GM21723 (cell line): ENCODE results near the gene SDHD.
"Not testable (repeated sequence)": the region's sequence is repeated elsewhere in the genome, so short reads cannot be mapped to it uniquely, and the experiment has no call there.

ENCODE experiments used
- ATAC-seq: cut with Tn5 transposase; IDR thresholded peaks from one replicate; pipeline ENCODE4 v1.9.1; 2021; ENCODE audit warnings: mild to moderate bottlenecking, moderate library complexity; ENCODE audit not compliant: unreplicated experiment

The SDHD gene

DNA sequence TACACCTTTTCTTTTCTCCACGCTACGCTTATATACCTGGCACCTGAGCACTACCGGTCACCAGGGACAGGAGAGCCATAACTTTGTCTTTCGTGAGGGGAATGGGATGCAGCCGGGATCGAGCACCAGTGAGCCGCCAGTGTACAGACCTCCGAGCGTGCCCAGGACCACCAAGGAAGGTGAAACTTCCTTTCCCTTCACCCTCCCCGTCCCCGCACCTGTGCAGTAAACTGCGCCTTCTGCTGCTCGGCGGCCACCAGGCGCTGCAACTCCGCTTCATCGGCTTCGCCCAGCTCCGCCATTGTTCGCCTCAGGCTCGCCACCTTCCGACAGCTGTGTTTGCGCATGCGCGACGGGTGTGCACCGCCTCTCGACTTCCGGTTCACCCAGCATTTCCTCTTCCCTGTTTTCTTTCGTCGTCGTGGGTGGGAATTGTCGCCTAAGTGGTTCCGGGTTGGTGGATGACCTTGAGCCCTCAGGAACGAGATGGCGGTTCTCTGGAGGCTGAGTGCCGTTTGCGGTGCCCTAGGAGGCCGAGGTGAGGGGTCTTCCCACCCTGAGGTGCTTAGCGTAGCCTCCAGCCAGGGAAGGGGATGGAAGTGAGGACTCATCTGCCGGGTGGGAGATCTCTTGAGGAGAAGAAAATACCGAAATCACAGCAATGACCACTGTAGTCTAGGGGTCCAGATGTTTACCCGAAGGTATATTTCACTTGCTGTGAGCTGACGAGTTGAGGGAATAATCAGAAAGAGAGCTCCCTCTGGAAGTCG is at the start of gene SDHD, which contains the start of gene TIMM8B:
TSS of gene SDHD (plus strand) at position 452 of the 770 bp plus-strand sequence. CDS start at position 487, 35 bp downstream.
TSS of gene TIMM8B (minus strand) at position 335 of the 770 bp plus-strand sequence. CDS start at position 302, 33 bp downstream.
- ATAC-seq, result peak; percentile 90

DNA sequence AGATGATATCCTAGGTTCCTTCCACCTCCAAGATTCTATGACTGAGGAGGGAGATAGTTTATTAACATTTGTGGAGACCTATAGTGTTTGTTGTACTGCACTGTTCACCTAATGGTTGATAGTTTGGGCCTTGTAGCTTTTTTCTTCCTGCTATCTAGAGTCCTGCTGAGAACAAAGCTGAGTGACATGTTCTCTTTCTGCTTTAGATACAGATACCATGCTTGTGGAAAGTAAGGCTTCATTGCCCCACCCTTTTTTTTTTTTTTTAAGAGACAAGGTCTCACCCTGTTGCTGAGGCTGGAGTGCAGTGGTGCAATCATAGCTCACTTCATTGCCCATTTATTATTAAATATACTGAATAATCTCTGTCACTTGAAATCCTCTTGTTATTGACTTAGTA is 49.1 kb upstream of the SDHD start:
- no peak for ATAC-seq

- no peak for ATAC-seq
Measured at GRCh38 chr11:112042161-112042960, 44.3 kb upstream of the SDHD start.

- ATAC-seq, result no peak
Measured at GRCh38 chr11:112042961-112043304, 43.7 kb upstream of the SDHD start.

GRCh38 chr11:112044961-112045360 is 41.7 kb upstream of the SDHD start:
- no peak for ATAC-seq

GRCh38 chr11:112046647-112047046 is 40.0 kb upstream of the SDHD start:
- ATAC-seq, result not testable (repeated sequence)

GRCh38 chr11:112048256-112048655 is 38.4 kb upstream of the SDHD start:
- not testable (repeated sequence) for ATAC-seq

DNA sequence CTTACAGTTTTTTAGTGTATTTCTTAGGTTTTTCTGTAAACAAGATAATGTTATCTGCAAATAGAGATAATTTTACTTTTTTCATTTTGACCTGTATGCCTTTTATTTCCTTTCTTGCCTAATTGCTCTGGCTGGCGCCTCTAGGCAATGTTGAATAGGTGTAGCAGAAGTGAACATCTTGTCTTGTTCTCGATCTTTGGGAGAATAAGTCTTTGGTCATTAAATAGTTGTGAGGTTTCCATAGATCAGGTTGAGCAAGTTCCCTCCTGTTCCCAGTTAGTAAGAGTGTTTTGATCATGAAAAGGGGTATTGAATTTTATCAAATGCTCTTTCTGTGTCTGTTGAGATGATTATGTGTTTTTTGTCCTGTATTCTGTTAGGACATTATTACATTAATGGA is 36.9 kb upstream of the SDHD start:
- ATAC-seq, result no peak

DNA sequence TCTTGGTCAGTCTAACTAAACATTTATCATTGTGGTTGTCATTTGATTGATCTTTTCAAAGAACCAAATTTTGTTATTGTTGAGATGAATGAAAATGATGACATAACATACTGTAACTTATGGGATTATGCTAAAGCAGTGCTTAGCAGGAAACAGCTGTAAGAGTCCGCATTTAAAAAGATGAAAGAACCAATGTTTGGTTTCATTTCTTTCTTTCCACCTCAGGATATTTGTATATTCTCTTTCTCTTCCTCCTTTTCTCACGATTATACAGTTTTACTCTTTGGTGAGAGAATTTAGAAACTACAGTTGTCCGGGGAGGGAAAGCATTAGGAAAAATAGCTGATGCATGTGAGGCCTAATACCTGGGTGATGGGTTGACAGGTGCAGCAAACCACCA is 36.0 kb upstream of the SDHD start:
- ATAC-seq, result peak; percentile 91

GRCh38 chr11:112051768-112052167 is 34.9 kb upstream of the SDHD start:
- no peak for ATAC-seq

DNA sequence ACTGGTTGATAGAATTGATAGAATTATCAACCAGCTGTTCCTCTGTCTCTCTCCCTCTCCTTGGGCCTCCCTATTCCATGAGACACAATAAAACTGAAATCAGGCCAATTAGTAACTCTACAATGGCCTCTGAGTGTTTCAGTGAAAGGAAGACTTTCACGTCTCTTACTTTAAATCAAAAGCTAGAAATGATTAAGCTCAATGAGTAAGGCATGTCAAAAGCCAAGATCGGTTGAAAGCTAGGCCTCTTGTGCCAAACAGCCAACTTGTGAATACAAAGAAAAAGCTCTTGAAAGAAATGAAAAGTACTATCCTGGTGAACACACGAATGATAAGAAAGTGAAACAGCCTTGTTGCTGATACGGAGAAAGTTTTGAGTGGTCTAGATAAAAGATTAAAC is 29.5 kb upstream of the SDHD start:
- no peak for ATAC-seq

GRCh38 chr11:112058103-112058502 is 28.6 kb upstream of the SDHD start:
- ATAC-seq, result no peak

GRCh38 chr11:112062923-112063322 is 23.8 kb upstream of the SDHD start:
- ATAC-seq, result no peak

- peak; percentile 93 for ATAC-seq
Measured at GRCh38 chr11:112073941-112074811, 12.5 kb upstream of the SDHD start, which contains the start of the genes NKAPD1 and PIH1D2. Gene NKAPD1 (plus strand): TSS chr11:112074299. CDS start chr11:112075575, 1,276 bp downstream. Gene PIH1D2 (minus strand): TSS chr11:112074017. CDS start chr11:112073174, 843 bp downstream.

GRCh38 chr11:112082729-112083128 is 3.9 kb upstream of the SDHD start:
- no peak for ATAC-seq

DNA sequence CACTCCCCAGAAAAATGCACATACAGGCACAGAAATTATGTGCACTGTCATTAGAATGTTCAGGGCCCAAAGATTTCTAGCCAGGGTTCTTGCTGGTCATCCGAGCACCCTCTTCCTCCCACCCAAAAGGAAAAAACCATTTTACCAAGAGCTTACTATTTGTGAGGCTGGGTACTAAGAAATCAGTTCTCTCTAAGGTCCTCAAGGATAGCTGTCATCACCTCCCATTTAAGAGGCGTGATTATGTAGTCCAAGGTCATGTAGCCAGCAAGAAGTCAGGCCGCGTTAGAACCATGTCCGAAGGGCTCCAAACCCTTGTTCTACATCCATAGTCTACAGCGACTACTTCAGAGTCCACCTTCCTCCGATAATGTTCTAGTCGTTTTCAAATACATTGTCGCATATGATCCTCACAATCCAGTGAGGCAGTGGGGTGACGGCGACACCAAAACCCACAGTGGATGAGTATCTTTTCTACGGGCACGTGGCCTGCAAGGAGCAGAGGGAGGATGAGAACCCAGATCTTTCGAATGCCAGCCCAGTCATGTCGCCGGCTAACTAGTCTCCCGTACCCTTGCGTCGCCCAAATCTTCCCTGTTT is 751 bp upstream of the SDHD start:
- peak; percentile 35 for ATAC-seq

DNA sequence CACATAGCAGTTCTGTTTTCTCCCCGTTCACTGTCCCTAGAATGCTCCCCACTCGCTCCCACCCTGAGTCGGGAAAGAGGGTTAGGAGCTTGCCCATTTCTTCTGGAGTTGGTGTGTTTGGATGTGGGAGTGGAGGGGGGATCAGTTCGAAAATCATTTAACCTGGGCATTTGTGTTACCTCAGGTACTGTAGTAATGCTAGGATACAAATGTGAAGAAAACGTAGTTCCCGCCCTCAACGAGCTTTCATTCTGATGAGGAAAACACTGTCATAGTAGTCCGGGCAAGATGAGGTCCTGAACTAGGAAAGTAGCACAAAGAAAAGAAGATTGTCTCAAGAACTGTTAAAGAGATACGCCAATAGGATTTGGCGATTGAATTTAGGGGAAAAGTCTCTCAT is 539 bp downstream of the SDHD start:
- ATAC-seq, result no peak

DNA sequence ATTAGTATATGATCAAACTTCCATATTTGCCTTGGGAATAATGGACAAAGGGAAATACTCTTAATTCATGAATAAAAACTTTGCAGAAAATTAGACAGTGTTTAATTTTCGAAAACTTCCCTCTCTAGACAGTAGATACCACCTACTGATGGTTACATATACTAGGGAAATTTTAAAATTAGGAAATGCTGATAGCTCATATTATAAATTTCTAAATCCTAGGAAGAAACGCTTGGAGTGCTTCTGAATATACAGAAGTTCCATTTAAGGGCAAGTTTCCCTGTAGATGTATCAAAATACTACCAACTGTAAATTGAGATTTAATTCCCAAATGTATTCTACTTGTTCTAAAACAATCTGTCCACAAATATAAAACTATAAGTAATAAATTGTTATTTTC is 8.6 kb downstream of the SDHD start:
- ATAC-seq, result not testable (repeated sequence)

DNA sequence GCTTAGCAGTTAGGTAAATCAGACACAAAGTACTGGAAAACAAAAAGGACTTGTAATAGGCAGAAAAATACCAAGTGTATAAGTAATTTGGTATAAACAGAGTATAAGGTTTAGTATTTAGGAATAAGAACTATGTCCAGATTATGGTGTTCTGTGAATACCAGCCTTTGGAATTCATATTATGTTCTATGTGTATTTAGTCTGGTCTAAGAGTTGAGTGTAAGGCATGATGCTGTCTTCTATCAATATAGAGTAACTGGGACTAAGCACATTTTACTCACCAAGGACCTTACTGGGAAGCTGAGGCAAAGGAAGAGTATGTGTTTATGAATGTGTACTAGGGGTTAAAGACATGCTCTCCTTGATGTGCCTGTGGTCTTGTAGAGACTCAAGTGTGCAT is 9.5 kb downstream of the SDHD start:
- ATAC-seq, result no peak

DNA sequence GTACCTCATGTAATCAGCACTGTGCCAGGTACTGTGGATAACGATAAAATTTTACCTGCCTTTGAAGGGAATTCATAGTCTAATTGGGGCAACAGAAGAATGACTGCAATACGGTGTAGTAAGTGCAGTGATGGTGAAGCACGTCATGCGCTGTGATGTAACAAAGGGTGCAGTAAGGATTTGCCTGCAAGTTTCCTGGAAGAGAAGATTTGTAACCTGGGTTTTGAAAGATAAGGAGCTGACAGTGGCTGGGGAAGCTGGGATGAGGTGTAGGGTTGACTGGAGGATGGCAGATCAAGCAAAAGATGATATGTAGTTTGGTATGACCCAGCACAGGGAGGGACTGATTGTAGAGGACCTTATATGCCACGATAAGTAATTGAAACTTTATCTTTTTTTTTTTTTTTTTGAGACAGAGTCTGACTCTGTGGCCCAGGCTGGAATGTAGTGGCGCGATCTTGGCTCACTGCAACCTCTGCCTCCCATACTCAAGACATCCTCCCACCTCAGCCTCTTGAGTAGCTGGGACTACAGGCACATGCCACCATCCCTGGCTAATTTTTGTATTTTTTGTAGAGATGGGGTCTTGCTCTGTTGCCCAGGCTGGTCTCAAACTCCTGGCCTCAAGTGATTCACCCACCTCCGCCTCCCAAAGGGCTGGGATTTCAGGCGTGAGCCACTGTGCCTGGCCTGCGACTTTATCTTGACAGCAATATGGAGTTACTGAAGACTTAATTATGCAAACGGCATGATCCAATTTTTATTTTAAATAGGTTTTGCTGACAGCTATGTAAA is 11.3 kb downstream of the SDHD start:
- no peak for ATAC-seq
